Activated CD4-positive, alpha-beta T cell treated with anti-CD3 and anti-CD28 coated beads for 1 hour (primary cell): ENCODE results near the gene CA5A.

Experiments
- DNase-seq: peaks from one replicate; pipeline ENCODE4 v3.0.0-alpha.2; 2020

Gene CA5A

GRCh38 chr16:87845807-87846619 is 90.3 kb downstream of the CA5A start:
- DNase-seq, result no peak

- DNase-seq, result no peak
Measured at GRCh38 chr16:87845213-87845612, 91.1 kb downstream of the CA5A start.

GRCh38 chr16:87844809-87845208 is 91.5 kb downstream of the CA5A start:
- DNase-seq, result no peak

- no peak for DNase-seq
Measured at GRCh38 chr16:87844120-87844733, 92.1 kb downstream of the CA5A start.

GRCh38 chr16:87843678-87844105 is 92.6 kb downstream of the CA5A start:
- no peak for DNase-seq

- DNase-seq, result no peak
Measured at GRCh38 chr16:87842209-87842869, 94.0 kb downstream of the CA5A start.

GRCh38 chr16:87841340-87842208 is 94.8 kb downstream of the CA5A start:
- DNase-seq, result no peak

GRCh38 chr16:87840271-87840978 is 95.9 kb downstream of the CA5A start:
- no peak for DNase-seq

GRCh38 chr16:87839542-87840270 is 96.6 kb downstream of the CA5A start:
- DNase-seq, result no peak

- no peak for DNase-seq
Measured at GRCh38 chr16:87838643-87839541, 97.4 kb downstream of the CA5A start.
